ENCODE measurements around the gene FAM170B. TPM values are rescaled to one million over a fixed set of nuclear protein-coding genes. Genes with fewer than 3 reads are reported as not detected.

FAM170B gene
- total and polyA plus RNA-seq, 12 donors, result not detected

GRCh38 chr10:49173201-49173772 is 39.5 kb upstream of the FAM170B start:
- no peak for TF ChIP-seq CTCF (IDR thresholded peaks at IDR 0.05)
- no peaks in the 10 kb centered on the region for H3K9me3 ChIP-seq
- ATAC-seq, result no peak
- 91% methylated on average over 11 of the region's 11 CpGs for WGBS, 2 donors
- H3K36me3 ChIP-seq, result no peaks in the 10 kb centered on the region
- peaks cover 19 to 80% (median 52%) of the 10 kb centered on the region in 9 donors for H3K4me1 ChIP-seq
- H3K4me3 ChIP-seq, result no peak overlapping the region
- DNase-seq, result no peak
- H3K27me3 ChIP-seq, result no peaks in the 10 kb centered on the region
- intact Hi-C loops (cut with DNase I), result no loop called here
- no peak overlapping the region for H3K27ac ChIP-seq

GRCh38 chr10:49172777-49173132 is 38.9 kb upstream of the FAM170B start:
- 97% methylated on average over 3 of the region's 3 CpGs for WGBS, 2 donors
- H3K4me3 ChIP-seq, result no peak overlapping the region
- no peaks in the 10 kb centered on the region for H3K27me3 ChIP-seq
- H3K9me3 ChIP-seq, result no peaks in the 10 kb centered on the region
- H3K36me3 ChIP-seq, result peaks cover 0 to under 1% (median 0%) of the 10 kb centered on the region in 9 donors
- DNase-seq, result no peak
- TF ChIP-seq CTCF (IDR thresholded peaks at IDR 0.05), result no peak
- intact Hi-C loops (cut with DNase I), result no loop called here
- ATAC-seq, result no peak
- H3K27ac ChIP-seq, result no peak overlapping the region
- H3K4me1 ChIP-seq, result peaks cover 18 to 80% (median 52%) of the 10 kb centered on the region in 9 donors

GRCh38 chr10:49172061-49172776 is 38.4 kb upstream of the FAM170B start:
- no peaks in the 10 kb centered on the region for H3K27me3 ChIP-seq
- H3K4me1 ChIP-seq, result peaks cover 15 to 79% (median 52%) of the 10 kb centered on the region in 9 donors
- no peak for DNase-seq
- WGBS, 2 donors, result 96 to 97% methylated on average over 4 of the region's 4 CpGs
- no peak for ATAC-seq
- no peak overlapping the region for H3K27ac ChIP-seq
- peaks cover 0 to 6% (median 0%) of the 10 kb centered on the region in 9 donors for H3K36me3 ChIP-seq
- TF ChIP-seq CTCF (IDR thresholded peaks at IDR 0.05), result no peak
- H3K4me3 ChIP-seq, result no peak overlapping the region
- intact Hi-C loops (cut with DNase I), result no loop called here
- no peaks in the 10 kb centered on the region for H3K9me3 ChIP-seq

- Histone ChIP-seq H3K9me3 (no peaks in the 10 kb centered on the region), H3K4me3 (no peak overlapping the region), H3K36me3 (peaks cover 0 to 12% (median 0%) of the 10 kb centered on the region in 9 donors), H3K4me1 (peaks cover 9 to 79% (median 47%) of the 10 kb centered on the region in 9 donors), H3K27ac (no peak overlapping the region), H3K27me3 (no peaks in the 10 kb centered on the region)
- no peak for TF ChIP-seq CTCF (IDR thresholded peaks at IDR 0.05)
- ATAC-seq (no peak), DNase-seq (no peak)
- intact Hi-C loops (cut with DNase I), result no loop called here
- 88 to 91% methylated on average over 7 of the region's 7 CpGs for WGBS, 2 donors
These were observed 37.7 kb upstream of the FAM170B start for GRCh38 chr10:49171326-49172060.

All from heart right ventricle (tissue), 16 donors.